Heart right ventricle (tissue), 16 donors: ENCODE measurements around the gene PIGL. TPM values are rescaled to one million over a fixed set of nuclear protein-coding genes. Genes with fewer than 3 reads are reported as not detected.

Source experiments
- ATAC-seq, 8 donors: fragments of 200-7000 bp; cut with Tn5 transposase; one replicate each; pipeline ENCODE4 v1.9.1; 2020; ENCODE audit warnings: mild to moderate bottlenecking in 8 of 8, moderate library complexity in 8 of 8, moderate number of reproducible peaks in 1 of 8
- DNase-seq, 2 donors: peaks; one replicate each; pipeline ENCODE4 v3.0.0-alpha.2; 2020
- H3K27ac ChIP-seq, 10 donors: fragments of 200-600 bp; sonication (generic) in 2 of 10; one replicate each; pipeline versions ENCODE4 v1.5.0 to v1.8.0; 2020 to 2022; ENCODE audit warnings: mild to moderate bottlenecking in 3 of 10
- H3K27me3 ChIP-seq, 7 donors: fragments of 200-600 bp; one replicate each; pipeline ENCODE4 v1.8.0; 2021 to 2022; ENCODE audit warnings: mild to moderate bottlenecking in 2 of 7
- H3K36me3 ChIP-seq, 9 donors: fragments of 200-600 bp; sonication (generic) in 1 of 9; one replicate each; pipeline versions ENCODE4 v1.5.0 to v1.8.0; 2020 to 2022; ENCODE audit warnings: mild to moderate bottlenecking in 2 of 9
- H3K4me1 ChIP-seq, 9 donors: fragments of 200-600 bp; sonication (generic) in 1 of 9; one replicate each; pipeline versions ENCODE4 v1.5.0 to v1.8.0; 2020 to 2022; ENCODE audit warnings: mild to moderate bottlenecking in 4 of 9
- H3K4me3 ChIP-seq, 10 donors: fragments of 200-600 bp; sonication (generic) in 2 of 10; one replicate each; pipeline versions ENCODE4 v1.5.0 to v1.8.0; 2020 to 2022; ENCODE audit warnings: mild to moderate bottlenecking in 7 of 10, moderate library complexity in 2 of 10
- H3K9me3 ChIP-seq, 11 donors: fragments of 200-600 bp in 10 of 11; sonication (generic) in 2 of 11; one replicate each; pipeline versions ENCODE4 v1.5.0 to v1.8.0; 2013 to 2022; ENCODE audit warnings: mild to moderate bottlenecking in 2 of 11, control low read depth in 1 of 11, moderate library complexity in 1 of 11
- CTCF ChIP-seq, 9 donors: fragments of 200-600 bp; sonication (generic) in 2 of 9; IDR thresholded peaks; one replicate each; pipeline versions ENCODE4 v1.5.0 to v1.8.0; 2021 to 2022; ENCODE audit warnings: antibody characterized with exemption in 9 of 9, mild to moderate bottlenecking in 5 of 9, moderate library complexity in 1 of 9
- WGBS, 2 donors: extraction: QIAGEN DNeasy Blood & Tissue Kit; methylation state at CpG; one replicate each; pipeline ENCODE4 v1.1.7; 2013; ENCODE audit warnings: inconsistent platforms in 1 of 2; 5-methylcytosine and 5-hydroxymethylcytosine counted together
- intact Hi-C, 10 donors: fragments of 100-400 bp; cut with DNase I; formaldehyde crosslinking; loops; one replicate each; pipeline versions ENCODE4 v1.11.1 to v1.14.2; 2022
- polyA plus RNA-seq, 2 donors: library from polyadenylated mRNA; stranded (reverse); fragments of 200-250 nt; gene quantifications; one replicate each; pipeline ENCODE4 v1.2.3, GENCODE V29; 2013
- total RNA-seq, 10 donors: library from RNA; stranded (reverse); fragmentation: NEBNext Ultra II Directional in 3 of 10; extraction: Animal tissue kit (Norgen Biotek cat#: 25700) in 3 of 10; gene quantifications; one replicate each; pipeline versions ENCODE4 v1.2.1 to v1.2.4, GENCODE V29; 2021 to 2023
- donor health status: Arrhythmogenic right ventricular cardiomyopathy.
- donor health status: ischemic (EF 13 %, LVEDD 7.1; RV severe dilation, severe dysfunction).
- donor health status: healthy with polysubstance abuse.
- donor health status: DM: no; HTN: yes; CAD: no.
- donor health status: DM: no; HTN: no; CAD: no.
- donor health status: ischemic (EF 25% LVEDD 6.9; RV normal size, moderate dysfunction).
- donor health status: ischemic (EF 25% LVEDD 5.7; RV mildly dilated, moderate dysfunction).
- donor health status: healthy.
- donor health status: DM: yes; HTN: yes; CAD: no.
- donor health status: Ischemic cardiomyopathy.
- donor health status: ischemic (EF 35%, LVEDD 5.7; RV mildly dilated, moderate dysfunction).
- donor health status: nonischemic (EF 11% LVEDD 7.7; RV severe dilation, severe dysfunction).
- donor health status: DM: yes; HTN: yes; CAD: no.
- donor health status: PGD.
- donor health status: ischemic (EF 29% LVEDD 5.4; RV normal size, mild dysfunction).
- donor health status: nonischemic (EF 23%, LVEDD 6.1; RV moderate dilation, normal function).

The PIGL gene
- total and polyA plus RNA-seq, 12 donors = 6.1 to 14.6 (median 9.5) TPM

GRCh38 chr17:16361874-16362273 is 144.9 kb downstream of the PIGL start:
- Histone ChIP-seq H3K27ac (no peak overlapping the region), H3K27me3 (peaks cover 0 to 12% (median 0%) of the 10 kb centered on the region in 7 donors), H3K9me3 (no peaks in the 10 kb centered on the region), H3K4me1 (peaks cover 0 to 7% (median 0%) of the 10 kb centered on the region in 9 donors), H3K36me3 (no peaks in the 10 kb centered on the region), H3K4me3 (no peak overlapping the region)
- DNase-seq (no peak), ATAC-seq (no peak)
- WGBS, 2 donors = 85 to 86% methylated on average over 8 of the region's 8 CpGs
- intact Hi-C loops = loop anchor here in 7 of 10 donors (5.0 to 10.0 kb wide), 3 partner anchors 53 to 163 kb away; partner anchors contain the start of gene TRPV2 (in 1 of the 7)
- no peak for TF ChIP-seq CTCF (IDR thresholded peaks at IDR 0.05)

GRCh38 chr17:16363749-16364536 is 146.9 kb downstream of the PIGL start:
- TF ChIP-seq CTCF (IDR thresholded peaks at IDR 0.05) = peak; percentile 90 to 96 (median 93)
- Histone ChIP-seq H3K27me3 (peaks cover 0 to 11% (median 0%) of the 10 kb centered on the region in 7 donors), H3K27ac (no peak overlapping the region), H3K9me3 (no peaks in the 10 kb centered on the region), H3K4me1 (peaks cover 0 to 7% (median 0%) of the 10 kb centered on the region in 9 donors), H3K4me3 (no peak overlapping the region), H3K36me3 (no peaks in the 10 kb centered on the region)
- intact Hi-C loops = loop anchor here in 8 of 10 donors (1.0 to 10.0 kb wide), 5 partner anchors 51 to 161 kb away; partner anchors contain the start of gene TRPV2 (in 1 of the 8)
- peak; percentile 63 to 68 for DNase-seq
- WGBS, 2 donors = 11% methylated on average over 6 of the region's 6 CpGs
- peak; percentile 55 to 90 (median 84) for ATAC-seq

- peaks cover 0 to 4% (median 0%) of the 10 kb centered on the region in 7 donors for H3K27me3 ChIP-seq
- TF ChIP-seq CTCF (IDR thresholded peaks at IDR 0.05) = no peak
- ATAC-seq (peak in 1 of 8 donors; percentile 25), DNase-seq (no peak)
- H3K9me3 ChIP-seq = no peaks in the 10 kb centered on the region
- H3K4me1 ChIP-seq = peaks cover 0 to 7% (median 0%) of the 10 kb centered on the region in 9 donors
- H3K27ac ChIP-seq = no peak overlapping the region
- intact Hi-C loops = loop anchor here in 8 of 10 donors (2.0 to 10.0 kb wide), 4 partner anchors 50 to 160 kb away; partner anchors contain the start of gene TRPV2 (in 1 of the 8)
- no peaks in the 10 kb centered on the region for H3K36me3 ChIP-seq
- H3K4me3 ChIP-seq = no peak overlapping the region
Observed at GRCh38 chr17:16364625-16365024, 147.6 kb downstream of the PIGL start.

- Histone ChIP-seq H3K27me3 (no peaks in the 10 kb centered on the region), H3K9me3 (no peaks in the 10 kb centered on the region), H3K4me1 (peaks cover 0 to 22% (median 9%) of the 10 kb centered on the region in 9 donors), H3K4me3 (no peak overlapping the region), H3K27ac (peak overlapping the region in 7 of 10 donors; percentile 15 to 67 (median 43)), H3K36me3 (no peaks in the 10 kb centered on the region)
- no peak for TF ChIP-seq CTCF (IDR thresholded peaks at IDR 0.05)
- ATAC-seq = peak in 6 of 8 donors; percentile 53 to 78 (median 70)
- 43 to 55% methylated on average over 5 of the region's 5 CpGs for WGBS, 2 donors
- intact Hi-C loops = no loop called here
- peak in 1 of 2 donors; percentile 38 for DNase-seq
Observed at GRCh38 chr17:16371742-16372141, 154.7 kb downstream of the PIGL start.
